Mesenchymal stem cell (in vitro differentiated cells and primary cell): ENCODE data around the gene TSPEAR.

Experiments
- DNase-seq: peaks from one replicate; pipeline ENCODE4 v3.0.0-alpha.2; 2013
- H2AFZ ChIP-seq: one replicate; pipeline ENCODE4 v1.6.1; 2013; ENCODE audit warnings: low read depth, mild to moderate bottlenecking, control low read depth, inconsistent platforms, low read length, moderate library complexity
- H2AK5ac ChIP-seq: 2 replicates; pipeline ENCODE4 v1.6.1; 2013; ENCODE audit warnings: low read length, moderate library complexity, mild to moderate bottlenecking, inconsistent platforms; ENCODE audit not compliant: severe bottlenecking
- H2BK120ac ChIP-seq: one replicate; pipeline ENCODE4 v1.6.1; 2013; ENCODE audit warnings: low read depth, mild to moderate bottlenecking, inconsistent platforms, low read length, moderate library complexity
- H2BK12ac ChIP-seq, 2 experiments: one replicate each; pipeline ENCODE4 v1.6.1; 2013; ENCODE audit warnings: inconsistent platforms in 2 of 2, low read length in 2 of 2, mild to moderate bottlenecking in 2 of 2, moderate library complexity in 2 of 2, control low read depth in 1 of 2
- H2BK15ac ChIP-seq: one replicate; pipeline ENCODE4 v1.6.1; 2013; ENCODE audit warnings: mild to moderate bottlenecking, low read depth, inconsistent platforms; ENCODE audit not compliant: poor library complexity, severe bottlenecking
- H2BK5ac ChIP-seq: 2 replicates; pipeline ENCODE4 v1.6.1; 2013; ENCODE audit warnings: low read depth, mild to moderate bottlenecking, low read length, control low read depth, inconsistent platforms; ENCODE audit not compliant: poor library complexity, severe bottlenecking
- H3K14ac ChIP-seq, 2 experiments: one replicate each; pipeline ENCODE4 v1.6.1; 2013; ENCODE audit warnings: inconsistent platforms in 2 of 2, low read length in 2 of 2, control low read depth in 1 of 2, mild to moderate bottlenecking in 1 of 2, moderate library complexity in 1 of 2
- H3K18ac ChIP-seq, 2 experiments: one replicate each; pipeline ENCODE4 v1.6.1; 2013; ENCODE audit warnings: inconsistent platforms in 2 of 2, low read length in 2 of 2, control low read depth in 1 of 2, low read depth in 1 of 2, mild to moderate bottlenecking in 1 of 2
- H3K23ac ChIP-seq, 2 experiments: one replicate each; pipeline ENCODE4 v1.6.1; 2013; ENCODE audit warnings: inconsistent platforms in 2 of 2, low read length in 2 of 2, mild to moderate bottlenecking in 2 of 2, moderate library complexity in 2 of 2, control low read depth in 1 of 2
- H3K27ac ChIP-seq: 2 replicates; pipeline ENCODE4 v1.5.1; 2013; ENCODE audit warnings: mild to moderate bottlenecking, moderate library complexity, low read length, control low read depth, inconsistent platforms; ENCODE audit not compliant: poor library complexity, severe bottlenecking
- H3K27me3 ChIP-seq, 2 experiments: 2 replicates each; pipeline versions ENCODE4 v1.6.1 to v1.7.0; 2013; ENCODE audit warnings: low read length in 2 of 2, mild to moderate bottlenecking in 2 of 2, moderate library complexity in 2 of 2, control low read depth in 1 of 2, inconsistent platforms in 1 of 2; ENCODE audit not compliant: control insufficient read depth in 1 of 2, insufficient read depth in 1 of 2
- H3K36me3 ChIP-seq, 2 experiments: 2 replicates each; pipeline versions ENCODE4 v1.6.1 to v1.7.0; 2013; ENCODE audit warnings: low read length in 2 of 2, control low read depth in 1 of 2, inconsistent platforms in 1 of 2, low read depth in 1 of 2, mild to moderate bottlenecking in 1 of 2; ENCODE audit not compliant: insufficient read depth in 2 of 2, control insufficient read depth in 1 of 2
- H3K4ac ChIP-seq, 2 experiments: one replicate each; pipeline ENCODE4 v1.6.1; 2013; ENCODE audit warnings: inconsistent platforms in 2 of 2, low read length in 2 of 2, mild to moderate bottlenecking in 2 of 2, moderate library complexity in 2 of 2, control low read depth in 1 of 2, low read depth in 1 of 2
- H3K4me1 ChIP-seq: 2 replicates; pipeline ENCODE4 v1.6.1; 2013; ENCODE audit warnings: low read depth, low read length, control low read depth; ENCODE audit not compliant: control insufficient read depth, insufficient read depth
- H3K4me2 ChIP-seq: 2 replicates; pipeline ENCODE4 v1.6.1; 2013; ENCODE audit warnings: low read length, mild to moderate bottlenecking, inconsistent platforms; ENCODE audit not compliant: poor library complexity, severe bottlenecking
- H3K4me3 ChIP-seq, 2 experiments: 2 replicates each; pipeline versions ENCODE4 v1.5.1 to v1.7.0; 2013; ENCODE audit warnings: low read length in 2 of 2, mild to moderate bottlenecking in 2 of 2, control low read depth in 1 of 2, low read depth in 1 of 2; ENCODE audit not compliant: insufficient read depth in 1 of 2
- H3K79me1 ChIP-seq: replicated peaks from 2 replicates; pipeline ENCODE4 v1.6.1; 2013; ENCODE audit warnings: mild to moderate bottlenecking, control low read depth, low read length, inconsistent platforms; ENCODE audit not compliant: poor library complexity, severe bottlenecking
- H3K9ac ChIP-seq: 2 replicates; pipeline ENCODE4 v1.7.0; 2013; ENCODE audit warnings: mild to moderate bottlenecking, low read length, moderate library complexity
- H3K9me3 ChIP-seq: 2 replicates; pipeline ENCODE4 v1.7.0; 2013; ENCODE audit warnings: mild to moderate bottlenecking, low read length; ENCODE audit not compliant: control insufficient read depth
- H4K8ac ChIP-seq: one replicate; pipeline ENCODE4 v1.6.1; 2013; ENCODE audit warnings: inconsistent platforms, mild to moderate bottlenecking, low read length, moderate library complexity
- H4K91ac ChIP-seq: one replicate; pipeline ENCODE4 v1.6.1; 2013; ENCODE audit warnings: mild to moderate bottlenecking, low read length, inconsistent platforms
- WGBS: methylation state at CpG from one replicate; pipeline ENCODE4 v1.1.7; 2013; ENCODE audit warnings: mixed read lengths; 5-methylcytosine and 5-hydroxymethylcytosine counted together

TSPEAR gene

DNA sequence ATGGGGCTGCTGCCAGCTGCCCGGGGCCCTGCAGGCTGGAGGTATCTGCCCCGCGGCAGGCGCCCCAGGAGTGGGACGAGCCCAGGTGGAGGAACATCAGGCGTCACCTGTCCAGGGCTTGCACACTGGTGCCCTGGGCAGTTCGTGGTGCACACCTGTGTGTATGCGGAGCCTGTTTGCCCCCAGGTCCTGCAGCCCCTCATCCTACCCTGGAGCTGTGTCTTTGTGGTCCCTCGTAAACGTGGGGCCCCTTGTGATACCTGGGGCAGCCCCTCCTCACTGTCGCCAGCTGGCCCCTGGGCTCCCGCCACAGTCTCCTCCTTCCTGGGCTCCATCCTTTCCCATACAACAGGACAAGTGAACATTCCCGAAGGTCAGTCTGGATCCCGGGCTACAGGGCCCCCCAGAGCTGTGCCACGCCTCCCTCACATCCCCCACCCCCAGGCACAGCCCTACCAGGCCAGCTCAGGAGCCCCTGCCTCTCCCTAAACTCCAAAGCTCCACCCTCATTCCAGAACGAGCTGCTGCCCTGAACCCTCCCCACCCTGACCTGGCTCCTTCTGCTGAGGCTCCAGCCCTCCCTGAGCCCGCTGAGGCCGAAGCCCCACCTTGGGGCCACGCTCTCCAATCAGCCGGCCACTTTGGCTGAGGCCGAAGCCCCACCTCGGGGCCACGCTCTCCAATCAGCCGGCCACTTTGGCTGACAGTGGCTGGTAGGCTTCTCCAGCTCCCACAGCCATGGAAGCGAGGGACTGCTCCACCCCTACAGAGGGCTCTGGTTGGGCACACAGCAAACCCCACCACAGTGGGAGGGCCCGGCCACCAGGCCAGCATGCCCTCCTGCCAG, 47.6 kb upstream of the TSPEAR start:
- no peak overlapping the region for H2AFZ ChIP-seq
- H3K9ac ChIP-seq, result no peak overlapping the region
- H3K9me3 ChIP-seq, result peaks cover 14% of the 10 kb centered on the region
- no peak overlapping the region for H3K4ac ChIP-seq
- H4K8ac ChIP-seq, result no peak overlapping the region
- WGBS, result 81% methylated on average over 26 of the region's 26 CpGs
- no peak overlapping the region for H3K27ac ChIP-seq
- no peak overlapping the region for H3K23ac ChIP-seq
- no peak overlapping the region for H3K4me2 ChIP-seq
- H2BK120ac ChIP-seq, result no peak overlapping the region
- H3K4me1 ChIP-seq, result peaks cover 1% of the 10 kb centered on the region
- H4K91ac ChIP-seq, result peak overlapping the region; percentile 29
- no peak overlapping the region for H3K18ac ChIP-seq
- no peak overlapping the region for H3K4me3 ChIP-seq
- no peak overlapping the region for H2BK12ac ChIP-seq
- no peak overlapping the region for H2BK15ac ChIP-seq
- H2AK5ac ChIP-seq, result no peak overlapping the region
- H2BK5ac ChIP-seq, result no peak overlapping the region
- no peaks in the 10 kb centered on the region for H3K36me3 ChIP-seq
- DNase-seq, result no peak
- H3K27me3 ChIP-seq, result peaks cover 30 to 31% of the 10 kb centered on the region in 2 experiments
- no peaks in the 10 kb centered on the region for H3K79me1 ChIP-seq
- H3K14ac ChIP-seq, result no peak overlapping the region

GRCh38 chr21:44758141-44758561, 46.8 kb upstream of the TSPEAR start:
- H3K9me3 ChIP-seq, result peaks cover 19% of the 10 kb centered on the region

GRCh38 chr21:44757731-44758130, 46.4 kb upstream of the TSPEAR start:
- Histone ChIP-seq H3K4ac (no peak overlapping the region), H3K4me1 (no peaks in the 10 kb centered on the region), H3K4me3 (no peak overlapping the region), H3K79me1 (no peaks in the 10 kb centered on the region), H3K18ac (no peak overlapping the region), H2BK120ac (no peak overlapping the region), H4K8ac (no peak overlapping the region), H2BK5ac (no peak overlapping the region), H2BK12ac (no peak overlapping the region), H2AK5ac (no peak overlapping the region), H4K91ac (no peak overlapping the region), H3K36me3 (no peaks in the 10 kb centered on the region), H3K27me3 (peaks cover 37 to 39% of the 10 kb centered on the region in 2 experiments), H2AFZ (no peak overlapping the region), H3K14ac (no peak overlapping the region), H3K9ac (no peak overlapping the region), H2BK15ac (no peak overlapping the region), H3K23ac (no peak overlapping the region), H3K27ac (no peak overlapping the region), H3K9me3 (peaks cover 19% of the 10 kb centered on the region), H3K4me2 (no peak overlapping the region)
- no peak for DNase-seq
- WGBS, result 79% methylated on average over 6 of the region's 6 CpGs

More at GRCh38 chr21:44758141-44758561, 46.8 kb upstream of the TSPEAR start:
- Histone ChIP-seq H3K36me3 (no peaks in the 10 kb centered on the region), H2AFZ (no peak overlapping the region), H2BK12ac (no peak overlapping the region), H3K79me1 (no peaks in the 10 kb centered on the region), H2BK5ac (no peak overlapping the region), H3K4me2 (no peak overlapping the region), H3K4me3 (no peak overlapping the region), H2BK15ac (no peak overlapping the region), H2AK5ac (no peak overlapping the region), H4K8ac (no peak overlapping the region), H3K4me1 (no peaks in the 10 kb centered on the region), H3K27ac (no peak overlapping the region), H2BK120ac (no peak overlapping the region), H3K4ac (no peak overlapping the region), H3K18ac (no peak overlapping the region), H3K14ac (peak overlapping the region in 1 of 2 experiments; percentile 55), H3K23ac (peak overlapping the region in 1 of 2 experiments; percentile 25), H4K91ac (no peak overlapping the region), H3K27me3 (peaks cover 36 to 37% of the 10 kb centered on the region in 2 experiments), H3K9ac (no peak overlapping the region)
- DNase-seq, result no peak
- WGBS, result 90% methylated on average over 8 of the region's 8 CpGs

DNA sequence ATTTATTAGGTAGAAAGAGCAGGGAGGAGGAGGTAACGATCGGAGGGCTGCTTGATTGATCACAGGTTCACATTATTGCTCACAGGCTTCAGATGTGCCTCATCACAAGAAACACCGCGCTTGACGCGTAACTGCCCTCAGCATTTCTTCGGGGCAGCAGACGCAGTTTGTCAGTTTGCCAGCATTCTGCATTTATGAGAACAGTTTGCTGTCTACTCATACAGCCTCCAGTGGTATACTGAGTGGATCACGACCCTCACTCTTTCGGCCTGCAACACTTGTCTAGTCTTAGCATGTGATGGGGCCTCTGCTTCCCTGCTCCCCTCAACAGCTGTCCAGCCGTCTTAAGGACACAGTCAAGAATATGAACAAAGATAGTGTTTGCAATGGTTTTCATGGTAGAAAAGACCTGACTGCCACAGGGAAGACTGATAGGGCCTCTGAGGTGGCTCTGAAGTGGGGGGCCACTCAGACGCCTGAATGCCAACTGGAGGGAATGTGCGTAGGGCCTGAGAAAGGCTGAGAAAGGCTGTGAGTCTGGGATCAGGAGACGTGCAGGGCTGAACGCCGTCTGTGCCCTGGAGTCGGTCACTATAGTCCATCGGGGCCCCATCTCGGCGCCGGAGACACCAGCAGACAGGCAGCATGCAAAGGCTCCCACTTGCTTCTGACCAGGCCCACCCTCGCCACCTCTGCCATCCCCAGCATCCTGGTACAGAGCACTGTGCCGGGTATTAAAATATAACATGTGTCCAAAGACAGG, 45.2 kb upstream of the TSPEAR start:
- H3K36me3 ChIP-seq, result no peaks in the 10 kb centered on the region

More for the DNA sequence above, 45.2 kb upstream of the TSPEAR start:
- Histone ChIP-seq H2AK5ac (no peak overlapping the region), H3K27ac (no peak overlapping the region), H3K27me3 (peaks cover 40 to 45% of the 10 kb centered on the region in 2 experiments), H3K23ac (no peak overlapping the region), H2AFZ (no peak overlapping the region), H3K4me3 (no peak overlapping the region), H3K18ac (no peak overlapping the region), H3K4me2 (no peak overlapping the region), H3K79me1 (no peaks in the 10 kb centered on the region), H2BK15ac (no peak overlapping the region), H2BK5ac (no peak overlapping the region), H3K4me1 (no peaks in the 10 kb centered on the region), H3K14ac (no peak overlapping the region), H2BK12ac (no peak overlapping the region), H3K9me3 (peaks cover 19% of the 10 kb centered on the region), H3K4ac (no peak overlapping the region), H4K91ac (no peak overlapping the region), H4K8ac (no peak overlapping the region), H2BK120ac (no peak overlapping the region), H3K9ac (no peak overlapping the region)
- WGBS, result 83% methylated on average over 23 of the region's 23 CpGs
- DNase-seq, result no peak
